Tibial nerve (tissue), 3 donors: ENCODE results near the gene WDR75.

Experiments used
- POLR2A ChIP-seq, 2 donors: fragments of 450-650 bp; IDR thresholded peaks; one replicate each; pipeline ENCODE4 v1.6.1; 2017; ENCODE audit warnings: antibody characterized with exemption in 2 of 2, mild to moderate bottlenecking in 2 of 2, moderate library complexity in 2 of 2
- TF ChIP-seq, protein P1 (sequence below), 5 experiments: fragments of 200-600 bp in 3 of 5; fragments of 450-650 bp in 2 of 5; sonication (generic) in 3 of 5; IDR thresholded peaks; one replicate each; pipeline ENCODE4 v1.5.1; 2016 to 2019; ENCODE audit warnings: antibody characterized with exemption in 5 of 5, mild to moderate bottlenecking in 3 of 5, moderate library complexity in 2 of 5

GRCh38 chr2:189511960-189512319 is 70.7 kb downstream of the WDR75 start:
- TF ChIP-seq POLR2A (IDR thresholded peaks at IDR 0.05): no peak
- TF ChIP-seq, protein P1, sequence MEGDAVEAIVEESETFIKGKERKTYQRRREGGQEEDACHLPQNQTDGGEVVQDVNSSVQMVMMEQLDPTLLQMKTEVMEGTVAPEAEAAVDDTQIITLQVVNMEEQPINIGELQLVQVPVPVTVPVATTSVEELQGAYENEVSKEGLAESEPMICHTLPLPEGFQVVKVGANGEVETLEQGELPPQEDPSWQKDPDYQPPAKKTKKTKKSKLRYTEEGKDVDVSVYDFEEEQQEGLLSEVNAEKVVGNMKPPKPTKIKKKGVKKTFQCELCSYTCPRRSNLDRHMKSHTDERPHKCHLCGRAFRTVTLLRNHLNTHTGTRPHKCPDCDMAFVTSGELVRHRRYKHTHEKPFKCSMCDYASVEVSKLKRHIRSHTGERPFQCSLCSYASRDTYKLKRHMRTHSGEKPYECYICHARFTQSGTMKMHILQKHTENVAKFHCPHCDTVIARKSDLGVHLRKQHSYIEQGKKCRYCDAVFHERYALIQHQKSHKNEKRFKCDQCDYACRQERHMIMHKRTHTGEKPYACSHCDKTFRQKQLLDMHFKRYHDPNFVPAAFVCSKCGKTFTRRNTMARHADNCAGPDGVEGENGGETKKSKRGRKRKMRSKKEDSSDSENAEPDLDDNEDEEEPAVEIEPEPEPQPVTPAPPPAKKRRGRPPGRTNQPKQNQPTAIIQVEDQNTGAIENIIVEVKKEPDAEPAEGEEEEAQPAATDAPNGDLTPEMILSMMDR (IDR thresholded peaks at IDR 0.05): no peak
